HK-2 (cell line): ENCODE results near the gene RAI1.

Experiments
- DNase-seq: peaks from one replicate; pipeline ENCODE4 v3.0.0-alpha.2; 2018; ENCODE audit not compliant: unreplicated experiment

Gene RAI1

GRCh38 chr17:17815062-17815406 lies 133.8 kb downstream of the RAI1 start:
- no peak for DNase-seq

GRCh38 chr17:17815436-17816200 lies 134.4 kb downstream of the RAI1 start:
- DNase-seq = no peak

GRCh38 chr17:17816240-17816814 lies 135.1 kb downstream of the RAI1 start:
- DNase-seq = no peak

GRCh38 chr17:17816831-17817551 lies 135.7 kb downstream of the RAI1 start:
- no peak for DNase-seq

- DNase-seq = no peak
Measured at GRCh38 chr17:17817552-17817947, 136.3 kb downstream of the RAI1 start.

GRCh38 chr17:17818088-17818526 lies 136.8 kb downstream of the RAI1 start:
- DNase-seq = no peak

GRCh38 chr17:17819111-17819510 lies 137.9 kb downstream of the RAI1 start:
- no peak for DNase-seq

- DNase-seq = peak; percentile 88
Measured at GRCh38 chr17:17819561-17819995, 138.3 kb downstream of the RAI1 start.

GRCh38 chr17:17820046-17820445 lies 138.8 kb downstream of the RAI1 start:
- DNase-seq = no peak

- no peak for DNase-seq
Measured at GRCh38 chr17:17820463-17821158, 139.4 kb downstream of the RAI1 start.

GRCh38 chr17:17822189-17822588 lies 140.9 kb downstream of the RAI1 start:
- DNase-seq = no peak

- no peak for DNase-seq
Measured at GRCh38 chr17:17822616-17823015, 141.4 kb downstream of the RAI1 start.

GRCh38 chr17:17823433-17824118 lies 142.3 kb downstream of the RAI1 start:
- DNase-seq = peak; percentile 77

GRCh38 chr17:17824119-17824782 lies 143.0 kb downstream of the RAI1 start:
- no peak for DNase-seq

- DNase-seq = no peak
Measured at GRCh38 chr17:17824783-17825614, 143.7 kb downstream of the RAI1 start.

GRCh38 chr17:17826342-17826713 lies 145.1 kb downstream of the RAI1 start:
- DNase-seq = no peak

- DNase-seq = no peak
Measured at GRCh38 chr17:17826942-17827785, 145.9 kb downstream of the RAI1 start.

- DNase-seq = no peak
Measured at GRCh38 chr17:17827826-17828621, 146.8 kb downstream of the RAI1 start.

GRCh38 chr17:17830269-17830567 lies 149.0 kb downstream of the RAI1 start:
- no peak for DNase-seq
